Central memory CD8-positive, alpha-beta T cell (primary cell): ENCODE results near the gene RNF175.

ENCODE experiments used
- ATAC-seq: fragments of 150-1000 bp; cut with Tn5 transposase; replicated peaks from 2 replicates; pipeline ENCODE4 v1.10.0; 2022; ENCODE audit warnings: mild to moderate bottlenecking, moderate FRiP score, moderate number of reproducible peaks; ENCODE audit not compliant: poor library complexity, severe bottlenecking; ENCODE audit errors: extremely low read depth
- DNase-seq, 2 donors: peaks; one replicate each; pipeline ENCODE4 v3.0.0; 2021; ENCODE audit warnings: low spot score in 2 of 2
- H3K27ac Mint-ChIP-seq: one replicate; pipeline ENCODE4 v1.8.0; 2022; ENCODE audit warnings: low read depth, mild to moderate bottlenecking, moderate library complexity, mixed read lengths
- H3K27me3 Mint-ChIP-seq: one replicate; pipeline ENCODE4 v1.8.0; 2022; ENCODE audit warnings: mixed read lengths
- H3K36me3 Mint-ChIP-seq: one replicate; pipeline ENCODE4 v1.8.0; 2022; ENCODE audit warnings: mild to moderate bottlenecking, moderate library complexity, mixed read lengths; ENCODE audit not compliant: insufficient read depth
- H3K4me1 Mint-ChIP-seq: one replicate; pipeline ENCODE4 v1.8.0; 2022; ENCODE audit warnings: mixed read lengths
- H3K4me3 Mint-ChIP-seq: one replicate; pipeline ENCODE4 v1.8.0; 2022; ENCODE audit warnings: mild to moderate bottlenecking, moderate library complexity, mixed read lengths
- H3K9me3 Mint-ChIP-seq: one replicate; pipeline ENCODE4 v1.8.0; 2022; ENCODE audit warnings: mixed read lengths

The RNF175 gene

GRCh38 chr4:153790962-153791551 is 31.2 kb upstream of the RNF175 start:
- Mint-ChIP-seq H3K4me1 (peaks cover 24% of the 10 kb centered on the region), H3K9me3 (no peaks in the 10 kb centered on the region), H3K4me3 (peak overlapping the region; percentile 74), H3K27ac (no peak overlapping the region), H3K36me3 (peaks cover 3% of the 10 kb centered on the region), H3K27me3 (peaks cover 95% of the 10 kb centered on the region)
- ATAC-seq (no peak), DNase-seq (no peak)

DNA sequence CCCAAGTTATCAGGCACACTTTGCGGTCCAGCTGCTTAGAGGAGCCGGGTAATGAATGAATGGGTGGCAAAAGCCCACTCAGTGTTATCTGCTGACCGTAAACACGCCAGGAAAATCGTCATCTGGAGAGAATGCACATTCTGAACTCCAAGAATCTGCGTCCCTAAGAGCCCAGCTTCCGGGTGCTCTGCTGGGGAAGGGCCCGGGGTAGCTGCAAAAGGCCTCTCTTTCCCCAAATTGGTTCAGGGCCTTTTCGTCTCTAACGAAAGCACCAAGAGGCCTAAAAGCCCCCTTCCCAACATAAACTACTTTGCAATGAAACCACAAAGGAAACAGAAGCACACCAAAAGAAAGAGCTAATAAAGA is 30.7 kb upstream of the RNF175 start:
- Mint-ChIP-seq H3K4me1 (peaks cover 24% of the 10 kb centered on the region), H3K9me3 (no peaks in the 10 kb centered on the region), H3K27ac (no peak overlapping the region), H3K27me3 (peaks cover 96% of the 10 kb centered on the region), H3K36me3 (peaks cover 1% of the 10 kb centered on the region), H3K4me3 (no peak overlapping the region)
- ATAC-seq (no peak), DNase-seq (no peak)

DNA sequence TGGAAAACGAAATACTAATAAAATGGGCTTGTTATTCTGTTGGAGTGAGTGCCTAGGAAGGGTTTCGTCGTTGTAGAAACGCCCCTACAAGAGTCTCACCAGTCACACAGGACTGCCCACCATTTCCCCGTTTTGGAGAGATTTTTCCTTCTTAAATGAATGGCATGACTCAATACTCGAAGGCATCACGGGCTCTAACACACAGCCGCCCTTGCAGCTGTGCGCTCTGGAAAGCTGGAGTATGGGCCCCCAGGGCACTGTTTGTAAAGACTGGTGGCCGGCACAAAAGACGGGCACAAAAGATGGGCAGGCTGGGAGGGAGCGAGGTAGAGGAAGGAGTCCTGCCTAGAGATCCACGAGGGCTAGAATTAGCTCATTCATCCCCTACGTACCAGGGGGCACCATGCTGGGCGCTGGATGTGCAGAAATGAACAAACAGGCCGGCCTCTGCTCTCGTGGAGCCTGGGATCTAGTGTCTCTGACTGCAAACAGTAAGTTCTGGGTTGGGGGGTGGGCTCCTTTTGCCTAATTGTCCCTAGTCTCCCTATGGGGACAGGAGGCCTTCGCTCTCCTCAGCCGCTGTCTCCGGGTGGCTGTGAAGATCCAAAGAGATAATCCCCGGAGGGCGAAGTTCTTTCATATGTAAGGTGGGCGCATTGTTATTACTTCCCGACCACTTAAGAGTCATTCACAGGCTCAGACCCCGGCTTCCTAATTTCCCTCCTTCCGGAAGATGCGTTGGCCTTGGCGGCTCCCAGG is 30.1 kb upstream of the RNF175 start:
- ATAC-seq = no peak
- H3K9me3 Mint-ChIP-seq = no peaks in the 10 kb centered on the region
- H3K4me3 Mint-ChIP-seq = no peak overlapping the region
- H3K27ac Mint-ChIP-seq = no peak overlapping the region
- peaks cover 95% of the 10 kb centered on the region for H3K27me3 Mint-ChIP-seq
- peaks cover 1% of the 10 kb centered on the region for H3K36me3 Mint-ChIP-seq
- H3K4me1 Mint-ChIP-seq = peaks cover 24% of the 10 kb centered on the region
- no peak for DNase-seq

DNA sequence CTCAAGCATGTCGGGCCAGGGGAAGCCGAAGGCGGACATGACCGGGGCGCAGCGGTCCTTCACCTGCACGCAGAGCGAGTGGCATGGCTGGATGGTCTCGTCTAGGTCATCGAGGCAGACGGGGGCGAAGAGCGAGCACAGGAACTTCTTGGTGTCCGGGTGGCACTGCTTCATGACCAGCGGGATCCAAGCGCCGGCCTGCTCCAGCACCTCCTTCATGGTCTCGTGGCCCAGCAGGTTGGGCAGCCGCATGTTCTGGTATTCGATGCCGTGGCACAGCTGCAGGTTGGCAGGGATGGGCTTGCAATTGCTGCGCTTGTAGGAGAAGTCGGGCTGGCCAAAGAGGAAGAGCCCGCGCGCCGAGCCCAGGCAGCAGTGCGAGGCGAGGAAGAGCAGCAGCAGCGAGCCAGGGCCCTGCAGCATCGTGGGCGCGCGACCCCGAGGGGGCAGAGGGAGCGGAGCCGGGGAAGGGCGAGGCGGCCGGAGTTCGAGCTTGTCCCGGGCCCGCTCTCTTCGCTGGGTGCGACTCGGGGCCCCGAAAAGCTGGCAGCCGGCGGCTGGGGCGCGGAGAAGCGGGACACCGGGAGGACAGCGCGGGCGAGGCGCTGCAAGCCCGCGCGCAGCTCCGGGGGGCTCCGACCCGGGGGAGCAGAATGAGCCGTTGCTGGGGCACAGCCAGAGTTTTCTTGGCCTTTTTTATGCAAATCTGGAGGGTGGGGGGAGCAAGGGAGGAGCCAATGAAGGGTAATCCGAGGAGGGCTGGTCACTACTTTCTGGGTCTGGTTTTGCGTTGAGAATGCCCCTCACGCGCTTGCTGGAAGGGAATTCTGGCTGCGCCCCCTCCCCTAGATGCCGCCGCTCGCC is 28.8 kb upstream of the RNF175 start, which contains the start of gene SFRP2:
Gene SFRP2, minus strand, starts transcription at position 671 of the 864 bp plus-strand sequence. Its CDS starts 248 bp downstream, at position 423.
- Mint-ChIP-seq H3K4me3 (peak within 1 kb of the TSS; percentile 50), H3K27ac (no peak within 1 kb of the TSS), H3K4me1 (peaks cover 24% of the 10 kb centered on the region), H3K27me3 (peaks cover 95% of the 10 kb centered on the region), H3K36me3 (no peaks in the 10 kb centered on the region), H3K9me3 (no peaks in the 10 kb centered on the region)
- peak; percentile 29 for ATAC-seq
- DNase-seq = no peak

- DNase-seq (no peak), ATAC-seq (no peak)
- H3K27me3 Mint-ChIP-seq = peaks cover 95% of the 10 kb centered on the region
- H3K9me3 Mint-ChIP-seq = no peaks in the 10 kb centered on the region
- no peaks in the 10 kb centered on the region for H3K36me3 Mint-ChIP-seq
- peak overlapping the region; percentile 50 for H3K4me3 Mint-ChIP-seq
- H3K4me1 Mint-ChIP-seq = peaks cover 24% of the 10 kb centered on the region
- no peak overlapping the region for H3K27ac Mint-ChIP-seq
Observed at GRCh38 chr4:153788051-153788412, 28.2 kb upstream of the RNF175 start.

GRCh38 chr4:153787575-153787974 is 27.8 kb upstream of the RNF175 start:
- no peaks in the 10 kb centered on the region for H3K36me3 Mint-ChIP-seq
- no peaks in the 10 kb centered on the region for H3K9me3 Mint-ChIP-seq
- H3K27me3 Mint-ChIP-seq = peaks cover 95% of the 10 kb centered on the region
- ATAC-seq (no peak), DNase-seq (no peak)
- H3K27ac Mint-ChIP-seq = no peak overlapping the region
- peaks cover 24% of the 10 kb centered on the region for H3K4me1 Mint-ChIP-seq
- no peak overlapping the region for H3K4me3 Mint-ChIP-seq

DNA sequence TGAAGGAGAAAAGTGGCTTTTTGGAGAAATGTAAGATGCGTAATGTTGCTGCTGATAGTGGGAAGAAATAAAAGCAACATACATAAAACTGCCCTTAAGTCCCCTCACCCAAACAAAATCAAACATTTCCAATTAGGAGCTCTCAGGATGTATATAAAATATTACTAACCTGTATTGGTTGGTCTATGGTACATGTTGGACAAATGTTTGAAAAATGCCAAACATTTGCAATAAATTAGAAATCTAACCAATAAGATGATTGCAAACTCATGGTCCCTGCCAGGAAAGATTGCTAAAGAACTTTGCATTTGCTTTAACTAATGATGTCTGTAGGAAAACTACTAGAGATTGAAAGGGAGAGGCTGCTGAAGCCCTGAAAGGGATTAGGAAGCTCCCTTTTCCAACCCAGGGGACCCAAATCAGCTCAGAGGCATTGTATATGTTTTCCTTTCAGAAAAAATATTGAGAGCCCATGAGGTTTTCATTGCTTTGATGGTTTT is 27.3 kb upstream of the RNF175 start:
- Mint-ChIP-seq H3K4me3 (no peak overlapping the region), H3K27ac (no peak overlapping the region), H3K36me3 (no peaks in the 10 kb centered on the region), H3K4me1 (peaks cover 23% of the 10 kb centered on the region), H3K27me3 (peaks cover 95% of the 10 kb centered on the region), H3K9me3 (no peaks in the 10 kb centered on the region)
- ATAC-seq = no peak
- DNase-seq = no peak

DNA sequence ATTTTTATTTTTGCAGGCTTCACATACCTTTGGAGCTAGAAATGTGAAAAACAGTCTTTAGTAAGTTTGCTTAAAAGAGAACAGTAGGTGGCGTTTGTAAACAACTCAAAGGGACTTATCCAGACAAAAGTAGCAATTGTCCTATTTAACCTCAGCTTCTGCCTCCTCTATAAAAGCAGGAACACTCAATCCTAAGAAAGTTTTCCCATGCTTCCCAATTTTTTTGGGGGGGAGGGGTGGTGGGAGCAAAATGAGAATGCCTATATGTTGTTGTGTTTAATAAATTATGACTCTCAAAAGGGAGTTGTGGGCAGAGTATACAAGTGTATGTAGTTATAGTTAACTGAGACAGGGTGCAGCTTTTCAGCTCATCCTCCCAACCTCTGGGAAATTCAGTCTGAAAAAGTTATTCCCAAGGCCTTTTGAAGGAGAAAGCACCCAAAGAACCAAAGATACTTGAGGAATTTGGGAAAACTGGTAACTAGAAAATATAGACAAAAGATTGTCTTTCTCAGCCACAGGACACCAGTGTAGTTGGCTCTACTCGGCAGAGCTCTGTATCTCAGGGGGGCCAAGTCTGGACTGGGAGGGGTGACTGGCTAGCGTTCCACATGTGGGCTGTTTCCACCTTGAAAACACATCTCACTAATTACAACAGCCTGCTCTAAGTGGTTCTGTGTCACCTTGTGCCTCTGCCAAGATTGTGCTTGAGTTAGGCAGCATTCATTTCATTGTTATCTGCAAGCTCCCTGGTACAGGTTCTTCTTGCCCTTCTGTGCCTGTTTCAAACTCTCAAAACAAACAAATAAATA is 26.3 kb upstream of the RNF175 start:
- DNase-seq = no peak
- ATAC-seq = no peak
- no peaks in the 10 kb centered on the region for H3K9me3 Mint-ChIP-seq
- no peak overlapping the region for H3K4me3 Mint-ChIP-seq
- H3K27ac Mint-ChIP-seq = no peak overlapping the region
- no peaks in the 10 kb centered on the region for H3K36me3 Mint-ChIP-seq
- peaks cover 95% of the 10 kb centered on the region for H3K27me3 Mint-ChIP-seq
- H3K4me1 Mint-ChIP-seq = peaks cover 13% of the 10 kb centered on the region

- no peak for DNase-seq
- H3K27ac Mint-ChIP-seq = no peak overlapping the region
- H3K4me3 Mint-ChIP-seq = no peak overlapping the region
- H3K36me3 Mint-ChIP-seq = peaks cover 3% of the 10 kb centered on the region
- no peak for ATAC-seq
- H3K4me1 Mint-ChIP-seq = peaks cover 11% of the 10 kb centered on the region
- H3K27me3 Mint-ChIP-seq = peaks cover 93% of the 10 kb centered on the region
- no peaks in the 10 kb centered on the region for H3K9me3 Mint-ChIP-seq
Observed at GRCh38 chr4:153784166-153784699, 24.4 kb upstream of the RNF175 start.

- ATAC-seq = no peak
Observed at GRCh38 chr4:153782581-153782980, 22.8 kb upstream of the RNF175 start.

DNA sequence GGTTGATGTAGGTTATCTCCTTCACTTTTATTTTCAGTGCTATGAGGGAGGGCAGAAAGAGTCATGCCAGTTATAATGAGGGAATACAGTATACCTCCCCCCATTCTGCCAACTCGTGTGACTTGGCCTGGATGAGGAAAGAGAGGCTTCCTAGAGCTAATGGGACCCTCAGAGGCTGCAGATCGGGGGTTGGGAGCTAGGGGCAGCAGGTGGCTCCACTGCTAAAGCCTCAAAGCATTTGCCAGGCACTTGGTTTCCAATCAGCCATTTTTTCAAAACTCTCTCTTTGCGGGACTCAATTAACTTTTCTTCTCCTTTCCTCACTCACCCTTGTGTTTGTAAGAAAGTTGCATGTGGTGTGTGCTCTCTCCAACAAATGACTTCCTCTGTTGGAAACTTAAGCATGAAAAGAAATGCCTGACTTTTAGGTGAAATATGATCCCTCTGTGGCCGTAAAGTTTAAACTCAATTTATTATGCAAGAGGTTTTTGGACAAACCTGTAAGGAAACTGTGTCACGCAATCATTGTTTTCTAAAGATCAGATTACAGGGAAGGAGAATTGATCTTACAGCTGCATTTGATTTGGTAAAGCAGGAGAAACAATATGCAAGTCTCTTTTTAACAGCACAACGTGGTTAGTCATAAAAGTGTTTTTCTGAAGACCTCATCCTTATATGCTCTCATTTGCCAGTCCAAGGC is 22.0 kb upstream of the RNF175 start:
- Mint-ChIP-seq H3K4me3 (no peak overlapping the region), H3K27me3 (peaks cover 93% of the 10 kb centered on the region), H3K27ac (no peak overlapping the region), H3K4me1 (no peaks in the 10 kb centered on the region), H3K9me3 (no peaks in the 10 kb centered on the region), H3K36me3 (peaks cover 3% of the 10 kb centered on the region)
- no peak for DNase-seq
- ATAC-seq = no peak

More at GRCh38 chr4:153782581-153782980, 22.8 kb upstream of the RNF175 start:
- H3K27ac Mint-ChIP-seq = no peak overlapping the region
- no peaks in the 10 kb centered on the region for H3K9me3 Mint-ChIP-seq
- peaks cover 93% of the 10 kb centered on the region for H3K27me3 Mint-ChIP-seq
- H3K4me1 Mint-ChIP-seq = peaks cover 1% of the 10 kb centered on the region
- no peak overlapping the region for H3K4me3 Mint-ChIP-seq
- H3K36me3 Mint-ChIP-seq = peaks cover 3% of the 10 kb centered on the region
- DNase-seq = no peak
